ENCODE measurements around the gene LAP3.

- no peak for TF ChIP-seq POLR2A (IDR thresholded peaks at IDR 0.05; ENCODE audit: low read length)
- no peak for TF ChIP-seq GATA1 (IDR thresholded peaks at IDR 0.05; ENCODE audit: low read depth, low read length)
Observed at GRCh38 chr4:17546678-17547077, 30.3 kb upstream of the LAP3 start.

All from erythroblast (primary cell).